ENCODE results near the gene MRPL19.

MRPL19 gene

DNA sequence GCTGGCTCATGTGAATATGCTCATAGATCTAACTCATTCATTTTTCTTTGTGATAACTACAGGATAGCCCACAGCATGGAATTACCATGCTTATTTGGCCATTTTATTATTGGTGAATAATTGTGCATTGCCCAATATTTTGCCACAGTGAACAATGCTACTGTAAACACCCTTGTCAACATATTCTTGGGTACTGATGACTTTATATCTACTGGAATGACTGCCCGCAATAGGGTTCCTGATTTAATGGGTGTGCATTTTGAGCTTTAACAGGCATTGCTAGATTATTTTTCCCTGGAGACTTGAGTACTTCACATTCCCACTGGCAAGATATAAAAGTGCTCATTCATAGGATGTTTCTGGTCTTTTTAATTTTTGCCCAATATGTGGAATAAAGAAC is 43.1 kb upstream of the MRPL19 start:
- peaks cover 10% of the 10 kb centered on the region for H3K4me1 ChIP-seq (ENCODE audit: insufficient read depth, low read length)
- no peak for DNase-seq
- TF ChIP-seq EZH2 (IDR thresholded peaks at IDR 0.05; ENCODE audit: borderline replicate concordance, low read depth, low read length, severe bottlenecking): no peak
- TF ChIP-seq, protein P1, sequence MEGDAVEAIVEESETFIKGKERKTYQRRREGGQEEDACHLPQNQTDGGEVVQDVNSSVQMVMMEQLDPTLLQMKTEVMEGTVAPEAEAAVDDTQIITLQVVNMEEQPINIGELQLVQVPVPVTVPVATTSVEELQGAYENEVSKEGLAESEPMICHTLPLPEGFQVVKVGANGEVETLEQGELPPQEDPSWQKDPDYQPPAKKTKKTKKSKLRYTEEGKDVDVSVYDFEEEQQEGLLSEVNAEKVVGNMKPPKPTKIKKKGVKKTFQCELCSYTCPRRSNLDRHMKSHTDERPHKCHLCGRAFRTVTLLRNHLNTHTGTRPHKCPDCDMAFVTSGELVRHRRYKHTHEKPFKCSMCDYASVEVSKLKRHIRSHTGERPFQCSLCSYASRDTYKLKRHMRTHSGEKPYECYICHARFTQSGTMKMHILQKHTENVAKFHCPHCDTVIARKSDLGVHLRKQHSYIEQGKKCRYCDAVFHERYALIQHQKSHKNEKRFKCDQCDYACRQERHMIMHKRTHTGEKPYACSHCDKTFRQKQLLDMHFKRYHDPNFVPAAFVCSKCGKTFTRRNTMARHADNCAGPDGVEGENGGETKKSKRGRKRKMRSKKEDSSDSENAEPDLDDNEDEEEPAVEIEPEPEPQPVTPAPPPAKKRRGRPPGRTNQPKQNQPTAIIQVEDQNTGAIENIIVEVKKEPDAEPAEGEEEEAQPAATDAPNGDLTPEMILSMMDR (IDR thresholded peaks at IDR 0.05; ENCODE audit: borderline replicate concordance, extremely low read depth, low read length, poor library complexity, severe bottlenecking): no peak
- no peaks in the 10 kb centered on the region for H3K27me3 ChIP-seq (ENCODE audit: insufficient read depth, low read length, poor library complexity)
- H3K27ac ChIP-seq (ENCODE audit: low read length): no peak overlapping the region
- ATAC-seq (ENCODE audit: insufficient read depth, low read depth): no peak
- H3K9ac ChIP-seq (ENCODE audit: low read depth, low read length): no peak overlapping the region
- H4K20me1 ChIP-seq (ENCODE audit: insufficient read depth, low read length): no peaks in the 10 kb centered on the region
- no peaks in the 10 kb centered on the region for H3K79me2 ChIP-seq (ENCODE audit: insufficient read depth, low read length)
- H3K36me3 ChIP-seq (ENCODE audit: insufficient read depth, low read length): no peaks in the 10 kb centered on the region
- no peak overlapping the region for H3K4me3 ChIP-seq (ENCODE audit: low read depth in 1 of 2, low read length in 2 of 2)
- H3K9me3 ChIP-seq (ENCODE audit: insufficient read depth, low read length, severe bottlenecking): no peaks in the 10 kb centered on the region
- no peak overlapping the region for H2AFZ ChIP-seq (ENCODE audit: low read depth, low read length)
- H3K4me2 ChIP-seq (ENCODE audit: insufficient read depth, low read length): no peak overlapping the region

DNA sequence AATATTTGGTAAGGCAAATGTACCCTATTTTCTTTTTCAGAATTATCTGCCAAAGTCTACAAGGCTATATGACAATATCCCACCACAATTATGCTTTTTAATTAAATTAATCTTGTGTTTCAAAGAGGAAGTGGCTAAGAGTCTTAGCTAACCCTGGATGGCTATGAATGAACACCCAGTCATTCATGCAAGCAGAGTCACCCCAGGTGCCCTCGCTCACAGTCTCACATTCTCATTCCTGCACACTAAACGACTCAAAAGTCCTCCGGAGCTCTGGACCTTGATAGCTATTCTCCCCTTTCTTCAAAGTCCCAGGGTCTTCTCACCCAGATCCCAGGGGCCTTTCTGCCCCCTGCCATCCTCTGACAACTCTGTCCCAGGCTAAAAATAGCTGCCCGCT is 42.1 kb upstream of the MRPL19 start:
- Histone ChIP-seq H3K9me3 (ENCODE audit: insufficient read depth, low read length, severe bottlenecking) (no peaks in the 10 kb centered on the region), H4K20me1 (ENCODE audit: insufficient read depth, low read length) (no peaks in the 10 kb centered on the region), H3K27me3 (ENCODE audit: insufficient read depth, low read length, poor library complexity) (no peaks in the 10 kb centered on the region), H3K27ac (ENCODE audit: low read length) (no peak overlapping the region), H3K9ac (ENCODE audit: low read depth, low read length) (no peak overlapping the region), H3K4me1 (ENCODE audit: insufficient read depth, low read length) (peaks cover 20% of the 10 kb centered on the region), H3K4me2 (ENCODE audit: insufficient read depth, low read length) (no peak overlapping the region), H3K36me3 (ENCODE audit: insufficient read depth, low read length) (no peaks in the 10 kb centered on the region), H3K4me3 (ENCODE audit: low read depth in 1 of 2, low read length in 2 of 2) (no peak overlapping the region), H2AFZ (ENCODE audit: low read depth, low read length) (no peak overlapping the region), H3K79me2 (ENCODE audit: insufficient read depth, low read length) (no peaks in the 10 kb centered on the region)
- no peak for ATAC-seq (ENCODE audit: insufficient read depth, low read depth)
- no peak for DNase-seq
- TF ChIP-seq, protein P1 (IDR thresholded peaks at IDR 0.05; ENCODE audit: borderline replicate concordance, extremely low read depth, low read length, poor library complexity, severe bottlenecking): no peak
- TF ChIP-seq EZH2 (IDR thresholded peaks at IDR 0.05; ENCODE audit: borderline replicate concordance, low read depth, low read length, severe bottlenecking): no peak

DNA sequence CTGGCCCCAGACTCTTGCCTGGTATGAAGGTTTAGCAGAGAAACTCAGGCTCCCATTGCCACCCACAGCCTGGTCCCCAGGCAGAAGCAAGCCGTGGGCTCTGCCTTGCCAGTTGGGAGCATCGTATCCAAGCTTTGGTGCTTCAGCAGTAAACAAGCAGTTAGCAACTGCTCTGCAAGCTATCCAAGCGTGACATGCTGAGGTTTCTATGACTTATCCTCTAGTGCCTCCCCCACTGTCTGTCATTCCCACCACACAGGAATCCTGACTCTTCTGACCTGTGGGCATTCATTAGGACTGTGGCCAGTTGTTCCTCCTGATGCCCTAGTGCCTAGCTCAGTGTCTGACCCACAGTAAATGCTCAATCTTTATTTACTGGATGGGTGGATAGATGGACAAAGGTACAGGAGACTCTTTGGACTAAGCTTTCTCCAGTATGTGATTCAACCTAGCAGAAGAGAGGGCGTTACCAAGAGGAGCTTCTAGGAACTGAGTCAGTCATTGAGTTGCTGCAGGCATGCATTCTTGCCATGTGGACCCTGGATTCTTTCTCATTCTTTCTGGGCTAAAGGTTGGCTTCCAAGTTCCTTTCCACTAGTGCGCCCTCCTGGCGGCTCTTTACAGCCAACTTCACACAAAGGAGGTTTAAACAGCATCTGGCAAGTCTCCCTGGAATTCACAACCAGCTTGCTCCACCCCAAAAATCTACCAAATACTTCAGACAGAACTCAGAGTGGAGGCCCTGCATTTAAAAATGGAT is 40.6 kb upstream of the MRPL19 start:
- no peak overlapping the region for H3K9ac ChIP-seq (ENCODE audit: low read depth, low read length)
- H3K4me1 ChIP-seq (ENCODE audit: insufficient read depth, low read length): peaks cover 26% of the 10 kb centered on the region
- no peaks in the 10 kb centered on the region for H3K36me3 ChIP-seq (ENCODE audit: insufficient read depth, low read length)
- DNase-seq (no peak), ATAC-seq (ENCODE audit: insufficient read depth, low read depth) (no peak)
- no peaks in the 10 kb centered on the region for H4K20me1 ChIP-seq (ENCODE audit: insufficient read depth, low read length)
- no peaks in the 10 kb centered on the region for H3K9me3 ChIP-seq (ENCODE audit: insufficient read depth, low read length, severe bottlenecking)
- H3K79me2 ChIP-seq (ENCODE audit: insufficient read depth, low read length): no peaks in the 10 kb centered on the region
- no peak overlapping the region for H3K4me2 ChIP-seq (ENCODE audit: insufficient read depth, low read length)
- H3K27me3 ChIP-seq (ENCODE audit: insufficient read depth, low read length, poor library complexity): no peaks in the 10 kb centered on the region
- TF ChIP-seq, protein P1 (IDR thresholded peaks at IDR 0.05; ENCODE audit: borderline replicate concordance, extremely low read depth, low read length, poor library complexity, severe bottlenecking): peak; percentile 12
- no peak for TF ChIP-seq EZH2 (IDR thresholded peaks at IDR 0.05; ENCODE audit: borderline replicate concordance, low read depth, low read length, severe bottlenecking)
- H3K27ac ChIP-seq (ENCODE audit: low read length): no peak overlapping the region
- no peak overlapping the region for H3K4me3 ChIP-seq (ENCODE audit: low read depth in 1 of 2, low read length in 2 of 2)
- no peak overlapping the region for H2AFZ ChIP-seq (ENCODE audit: low read depth, low read length)
